GM04504 (cell line): ENCODE measurements around the gene SGTB.
A peak's percentile ranks its signal among the peaks of the same experiment; 100 is the strongest.
"Not testable (repeated sequence)": the region's sequence is repeated elsewhere in the genome, so short reads cannot be mapped to it uniquely, and the experiment has no call there.

ENCODE experiments used
- DNase-seq: peaks from one replicate; pipeline ENCODE4 v3.0.0-alpha.2; 2012; ENCODE audit warnings: low read depth

Gene SGTB

GRCh38 chr5:65734196-65734775 lies 12.4 kb upstream of the SGTB start:
- DNase-seq: not testable (repeated sequence)

GRCh38 chr5:65732046-65732445 lies 10.1 kb upstream of the SGTB start:
- not testable (repeated sequence) for DNase-seq

GRCh38 chr5:65730910-65731309 lies 9.0 kb upstream of the SGTB start:
- no peak for DNase-seq

DNA sequence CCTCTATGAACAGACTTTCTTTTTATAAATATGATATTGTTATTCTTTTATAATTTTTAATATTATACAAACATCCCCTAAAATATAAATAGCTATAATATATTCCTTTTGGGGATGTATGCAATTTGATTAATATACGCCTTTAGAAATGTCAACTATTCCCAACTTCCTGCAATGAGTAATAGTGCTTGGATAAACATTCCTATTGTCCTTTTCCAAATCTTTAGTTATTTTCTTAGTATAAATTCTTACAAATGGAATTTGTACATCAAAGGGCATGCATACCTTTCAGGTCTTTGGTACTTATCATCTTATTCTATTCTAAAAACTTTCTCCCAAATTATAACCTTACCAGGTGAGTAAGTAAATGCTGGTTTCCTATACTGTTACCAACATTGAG lies 6.3 kb upstream of the SGTB start:
- no peak for DNase-seq

- no peak for DNase-seq
These were observed 5.7 kb upstream of the SGTB start for GRCh38 chr5:65727491-65728156.

DNA sequence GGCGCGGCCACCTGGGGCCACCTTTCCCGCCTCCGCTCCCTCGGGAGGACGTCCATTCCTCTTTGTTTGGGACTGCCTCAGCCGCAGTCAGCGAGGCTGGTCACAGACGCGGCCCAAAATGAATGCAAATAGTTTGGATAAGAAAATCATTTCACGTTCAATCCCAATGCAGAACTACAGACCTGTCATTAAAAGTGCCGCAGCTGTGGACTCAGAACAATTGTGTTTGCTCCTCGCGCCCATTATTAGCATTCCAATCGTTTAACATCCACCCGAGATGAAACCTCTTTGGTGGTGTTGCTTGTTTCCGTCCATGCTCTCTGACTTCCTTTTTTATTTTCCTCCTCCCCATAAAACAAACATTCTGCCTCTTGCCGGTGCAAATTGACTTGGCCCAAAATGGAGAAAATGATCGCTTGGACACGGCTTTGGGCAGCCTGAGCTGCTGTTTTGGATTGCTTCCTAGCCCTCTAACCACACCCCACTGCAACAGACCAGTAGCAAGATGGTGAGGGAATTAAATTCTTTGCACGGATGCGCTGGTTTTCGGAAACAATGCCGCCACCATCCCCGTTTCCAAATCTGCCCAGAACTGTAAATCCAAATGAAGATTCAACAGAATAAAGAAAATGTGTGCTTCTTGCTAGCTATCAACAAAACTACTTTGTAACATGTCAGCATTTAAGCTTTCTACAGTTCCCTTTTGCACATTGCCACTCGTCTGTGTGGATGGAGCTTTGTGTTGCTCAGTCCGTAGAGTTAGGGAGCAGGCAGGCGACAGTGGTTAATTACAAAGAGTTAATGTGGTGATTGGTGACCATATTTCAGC lies 880 bp upstream of the SGTB start:
- peak; percentile 40 for DNase-seq

DNA sequence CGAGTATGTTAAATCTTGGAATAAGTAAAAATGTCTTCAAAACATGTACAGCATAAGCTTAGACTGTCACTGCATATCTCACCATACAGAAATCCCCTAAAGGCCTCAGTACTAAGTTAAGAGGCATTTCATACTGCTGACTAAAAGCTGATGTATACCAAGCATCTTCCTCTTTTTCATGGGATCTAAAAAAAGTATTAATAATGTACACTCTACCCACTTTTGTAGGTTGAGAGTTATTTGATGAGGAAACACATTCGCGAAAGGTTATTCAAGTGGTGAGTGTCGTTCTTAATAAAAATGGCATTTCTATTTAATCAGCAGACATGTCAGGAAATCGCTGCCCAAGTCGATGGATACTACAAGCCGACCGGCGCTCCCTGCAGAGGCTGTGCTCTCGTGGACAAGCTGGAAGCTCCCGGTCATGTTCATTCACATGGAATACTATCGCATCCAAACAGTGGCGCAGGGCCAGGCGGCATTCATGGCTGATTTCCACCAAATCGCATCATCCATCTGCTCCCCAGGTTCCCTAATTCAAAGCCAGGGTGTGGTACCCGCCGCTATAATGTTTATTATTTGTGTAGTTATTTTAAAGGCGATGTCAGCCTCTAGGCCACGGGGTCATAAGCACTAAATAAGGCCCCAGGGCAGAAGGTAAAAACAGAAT lies 724 bp downstream of the SGTB start:
- DNase-seq: peak; percentile 64

DNA sequence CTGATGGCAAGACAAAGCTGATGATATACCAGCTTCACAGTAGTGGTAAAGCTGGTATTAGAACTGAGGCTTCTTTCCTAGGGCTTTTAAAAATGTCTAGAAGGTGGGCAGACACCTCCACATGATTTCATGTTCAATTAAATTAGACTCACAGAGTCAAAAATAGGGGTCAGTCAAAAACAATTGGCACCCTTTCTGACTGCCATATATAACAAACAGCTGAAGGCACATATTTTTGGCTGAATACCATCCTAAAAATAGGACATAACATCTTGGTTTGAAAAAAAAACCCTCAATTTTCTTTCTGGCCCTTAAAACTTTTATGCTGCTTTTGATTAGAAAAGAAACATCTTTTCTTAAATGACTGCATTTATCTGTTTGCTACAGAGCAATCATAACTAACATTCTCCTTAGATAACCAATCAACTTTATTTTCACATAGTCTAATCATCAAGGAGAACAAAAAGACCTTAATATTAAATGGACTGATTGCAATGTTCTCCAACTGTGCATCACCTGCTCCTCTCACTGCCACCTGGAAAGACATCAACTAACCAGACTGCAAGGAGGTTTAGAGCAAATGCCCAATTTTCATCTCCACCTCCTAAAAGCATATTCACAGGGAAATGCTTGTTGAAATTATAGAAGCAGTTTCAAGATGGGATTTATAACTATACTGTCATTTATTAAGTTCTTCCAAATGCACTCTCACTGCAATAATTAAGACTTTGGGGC lies 3.2 kb downstream of the SGTB start:
- DNase-seq: no peak

DNA sequence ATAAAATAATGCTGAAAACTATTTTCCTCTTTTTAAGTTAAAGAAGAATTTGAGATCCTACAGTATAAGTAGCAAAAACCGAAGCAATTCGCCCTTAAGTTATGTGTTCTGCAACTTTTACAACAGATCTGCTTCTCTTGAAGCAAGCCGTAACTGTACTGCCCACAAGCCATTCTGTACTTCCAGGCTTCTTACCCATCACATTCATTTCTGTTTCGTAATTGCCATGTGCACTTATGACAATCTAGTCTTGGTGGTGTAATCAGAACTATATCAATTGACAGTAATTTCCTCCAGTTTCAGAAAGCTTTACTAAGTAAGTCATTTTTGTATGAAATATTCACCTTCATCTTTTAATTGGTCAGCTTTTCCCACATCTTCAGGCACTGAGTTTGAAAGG lies 13.8 kb downstream of the SGTB start:
- no peak for DNase-seq

- no peak for DNase-seq
These were observed 14.2 kb downstream of the SGTB start for GRCh38 chr5:65707663-65708062.

GRCh38 chr5:65704621-65705239 lies 17.2 kb downstream of the SGTB start:
- no peak for DNase-seq

DNA sequence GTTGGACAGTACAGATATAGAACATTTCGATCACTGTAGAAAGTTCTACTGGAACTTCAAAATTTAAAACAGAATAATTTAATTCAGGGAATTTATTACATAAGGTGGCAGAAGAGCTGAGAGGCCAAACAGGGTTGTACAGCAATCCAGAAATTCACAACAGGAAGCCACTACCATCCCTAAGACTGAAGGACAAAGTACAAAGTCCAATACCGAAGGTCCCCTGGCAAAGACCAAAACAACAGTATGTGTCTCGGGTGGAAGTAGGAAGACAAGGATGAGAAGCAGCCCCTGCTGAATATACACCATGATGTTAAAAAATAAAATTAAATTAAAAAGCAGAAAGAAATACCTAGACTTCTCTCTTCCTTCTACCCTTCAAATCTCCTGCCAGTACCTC lies 19.9 kb downstream of the SGTB start:
- no peak for DNase-seq

GRCh38 chr5:65699338-65699737 lies 22.6 kb downstream of the SGTB start:
- no peak for DNase-seq

DNA sequence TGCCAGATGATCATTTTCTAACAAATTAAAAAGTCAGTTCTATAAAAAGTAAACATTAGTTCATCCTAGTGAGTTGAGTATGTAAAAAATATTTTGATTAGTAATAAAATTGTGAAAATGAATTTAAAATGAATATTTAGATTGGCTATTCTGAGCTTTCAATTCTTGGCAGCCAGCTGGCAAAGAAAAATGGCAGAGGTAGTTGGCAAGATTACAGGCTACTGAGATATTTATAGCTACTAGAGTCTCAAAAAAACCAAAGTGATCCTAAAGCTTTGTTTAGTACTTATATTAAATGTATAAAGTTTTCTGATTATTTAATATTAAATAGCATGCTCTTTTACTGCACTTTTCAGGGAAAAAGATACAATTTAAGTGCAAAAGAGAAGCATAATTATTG lies 25.0 kb downstream of the SGTB start:
- DNase-seq: no peak

GRCh38 chr5:65695896-65696295 lies 26.0 kb downstream of the SGTB start:
- no peak for DNase-seq

DNA sequence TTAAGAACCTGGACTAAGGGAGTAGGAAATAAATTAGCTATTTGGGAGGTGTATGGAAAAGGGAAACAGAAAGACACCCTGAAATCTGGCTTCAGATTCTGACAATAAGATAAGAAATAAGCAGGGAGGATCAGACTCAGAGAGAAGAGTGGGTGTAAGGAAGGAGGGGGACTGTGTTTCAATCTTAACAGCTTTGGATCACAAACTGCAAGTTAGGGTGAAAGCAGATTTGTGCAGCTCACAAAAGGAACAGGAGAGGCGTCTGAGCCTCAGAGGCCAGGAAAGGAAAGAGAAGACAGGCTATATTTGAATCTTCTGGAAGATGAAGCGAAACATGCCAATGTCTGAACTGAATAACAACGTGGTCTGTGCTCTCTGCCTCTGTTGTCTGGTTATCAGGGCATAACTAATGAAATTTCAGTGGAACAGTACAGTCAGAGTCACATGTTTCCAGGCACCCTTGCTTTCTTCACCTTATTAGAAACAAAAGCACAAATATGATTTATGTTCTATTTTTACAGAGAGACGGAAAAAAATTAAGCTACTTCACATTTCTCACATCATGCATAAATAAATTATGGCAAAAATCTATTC lies 26.6 kb downstream of the SGTB start:
- no peak for DNase-seq

DNA sequence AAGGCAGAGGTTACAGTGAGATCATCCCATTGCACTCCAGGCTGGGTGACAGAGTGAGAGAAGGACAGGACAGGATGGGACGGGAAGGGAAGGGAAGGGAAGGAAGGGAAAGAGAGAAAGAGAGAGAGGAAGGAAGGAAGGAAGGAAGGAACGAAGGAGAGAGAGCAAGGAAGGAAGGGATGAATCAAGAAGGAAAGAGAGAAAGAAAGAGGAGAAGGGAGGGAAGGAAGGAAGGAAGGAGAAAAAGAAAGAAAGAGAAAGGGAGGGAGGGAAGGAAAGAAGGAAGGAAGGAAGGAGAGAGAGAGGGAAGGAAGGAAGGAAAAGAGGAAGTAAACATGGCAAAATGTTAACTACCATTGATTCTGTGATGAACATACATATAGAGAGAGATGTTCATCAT lies 28.8 kb downstream of the SGTB start:
- DNase-seq: no peak

- no peak for DNase-seq
These were observed 39.8 kb downstream of the SGTB start for GRCh38 chr5:65682148-65682547.

- not testable (repeated sequence) for DNase-seq
These were observed 45.9 kb downstream of the SGTB start for GRCh38 chr5:65676056-65676455.

DNA sequence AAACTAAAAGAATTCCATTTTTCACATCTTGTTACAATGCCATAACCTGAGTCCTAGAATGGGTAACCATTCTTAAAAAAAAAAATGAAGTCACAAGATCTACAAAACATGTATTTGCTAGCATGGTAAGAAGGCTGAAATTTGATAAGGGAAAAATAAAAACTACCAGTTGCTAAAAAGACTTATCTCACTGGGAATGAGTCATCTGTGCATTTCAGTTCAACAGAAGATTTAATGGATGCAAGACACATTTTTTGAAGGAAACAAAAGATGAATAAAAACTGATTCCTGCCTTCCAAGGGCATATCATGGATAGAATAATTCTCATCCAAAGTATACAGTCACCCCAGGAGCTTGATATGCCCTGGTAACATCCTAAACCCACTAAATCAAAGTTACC lies 47.2 kb downstream of the SGTB start:
- DNase-seq: no peak

- peak; percentile 34 for DNase-seq
These were observed 49.1 kb downstream of the SGTB start for GRCh38 chr5:65672796-65673195.
